ENCODE data around the gene RNU5D-1. TPM values are rescaled to one million over a fixed set of nuclear protein-coding genes. Genes with fewer than 3 reads are reported as not detected.
A peak's percentile ranks its signal among the peaks of the same experiment; 100 is the strongest.
"Not testable (repeated sequence)": the region's sequence is repeated elsewhere in the genome, so short reads cannot be mapped to it uniquely, and the experiment has no call there.

Gene RNU5D-1
- total and polyA plus RNA-seq, 5 donors, result not detected

DNA sequence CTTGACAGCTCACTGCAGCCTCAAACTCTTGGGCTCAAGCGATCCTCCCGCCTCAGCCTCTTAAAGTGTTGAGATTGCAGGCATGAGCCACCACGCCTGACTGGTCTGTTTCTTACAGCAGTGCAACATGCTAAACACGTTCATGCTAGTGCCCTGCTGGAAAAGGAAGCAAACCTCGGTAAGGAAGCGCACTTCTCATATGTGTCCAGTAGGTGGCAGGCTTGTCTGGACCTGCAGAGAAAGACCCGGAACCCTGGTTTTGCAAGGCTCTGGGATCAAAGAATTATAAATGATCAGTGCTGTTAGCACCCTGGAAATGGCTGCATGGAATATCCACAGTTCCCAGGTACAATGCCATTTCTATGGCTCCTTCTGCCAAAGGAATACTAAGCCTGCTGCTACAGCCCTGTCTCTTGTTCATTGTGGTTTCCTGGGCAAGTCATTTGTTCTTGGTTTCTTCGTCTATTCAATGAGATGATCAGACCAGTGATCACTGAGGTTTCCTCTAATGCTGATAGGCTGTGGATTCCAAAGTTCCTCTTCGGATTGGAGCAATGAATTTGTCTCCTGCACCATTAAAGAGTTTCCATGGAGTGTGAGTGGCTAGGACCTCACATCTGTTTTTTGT lies 15.9 kb downstream of the RNU5D-1 start:
- intact Hi-C loops (cut with DNase I), result no loop called here
- peak in 2 of 3 donors; percentile 37 to 62 for DNase-seq
- peak; percentile 77 to 82 for ATAC-seq
- Histone ChIP-seq H3K4me1 (ENCODE audit: control insufficient read depth, insufficient read depth, low read length) (no peaks in the 10 kb centered on the region), H3K4me3 (ENCODE audit: low read length) (no peak overlapping the region), H3K27me3 (ENCODE audit: control insufficient read depth, insufficient read depth) (no peaks in the 10 kb centered on the region), H3K27ac (ENCODE audit: low read length) (no peak overlapping the region), H3K9me3 (ENCODE audit: control insufficient read depth, low read length) (no peaks in the 10 kb centered on the region)
- 9% methylated on average over 9 of the region's 9 CpGs for WGBS

DNA sequence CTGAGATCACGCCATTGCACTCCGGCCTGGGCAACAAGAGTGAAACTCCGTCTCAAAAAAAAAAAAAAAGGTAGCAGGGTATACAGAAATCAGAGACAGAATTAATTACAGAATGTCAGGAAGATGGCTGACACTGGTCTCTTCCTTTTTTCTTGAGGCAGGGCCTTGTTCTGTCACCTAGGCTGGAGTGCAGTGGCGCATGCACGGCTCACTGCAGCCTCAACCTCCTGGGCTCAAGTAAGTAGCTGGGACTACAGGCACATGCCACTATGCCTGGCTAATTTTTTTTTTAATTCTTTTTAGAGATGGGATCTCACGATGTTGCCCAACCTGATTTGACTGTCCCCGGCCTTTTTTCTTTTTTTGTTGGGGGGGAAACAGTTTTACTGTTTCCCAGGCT lies 16.4 kb downstream of the RNU5D-1 start:
- Histone ChIP-seq H3K9me3 (ENCODE audit: control insufficient read depth, low read length) (no peaks in the 10 kb centered on the region), H3K4me1 (ENCODE audit: control insufficient read depth, insufficient read depth, low read length) (no peaks in the 10 kb centered on the region), H3K27me3 (ENCODE audit: control insufficient read depth, insufficient read depth) (no peaks in the 10 kb centered on the region), H3K27ac (ENCODE audit: low read length) (no peak overlapping the region), H3K4me3 (ENCODE audit: low read length) (no peak overlapping the region)
- WGBS, result 90% methylated on average over 7 of the region's 7 CpGs
- intact Hi-C loops (cut with DNase I), result no loop called here
- DNase-seq, result no peak
- ATAC-seq, result no peak

DNA sequence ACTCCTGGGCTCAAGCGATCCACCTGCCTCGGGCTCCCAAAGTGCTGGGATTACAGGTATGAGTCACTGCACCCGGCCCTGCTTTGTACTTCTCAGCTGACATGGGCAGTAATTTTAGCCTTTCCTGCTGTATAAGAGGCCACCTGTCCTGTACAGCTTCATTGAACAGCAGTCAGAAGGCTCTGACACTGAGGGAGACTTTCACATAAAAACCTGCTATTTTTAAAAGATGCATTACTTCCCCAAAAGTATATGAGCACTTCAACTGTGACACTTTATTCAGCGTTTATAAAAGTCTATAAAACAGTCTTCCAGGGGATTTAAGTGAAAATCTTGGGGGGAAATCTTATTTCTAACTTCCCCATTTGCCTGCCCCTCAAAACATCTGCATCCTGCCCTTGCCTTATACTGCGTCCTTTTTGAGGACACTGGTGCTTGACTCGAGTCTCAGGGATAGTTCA lies 17.6 kb downstream of the RNU5D-1 start:
- intact Hi-C loops (cut with DNase I), result no loop called here
- 68% methylated on average over 6 of the region's 6 CpGs for WGBS
- H3K27me3 ChIP-seq (ENCODE audit: control insufficient read depth, insufficient read depth), result no peaks in the 10 kb centered on the region
- no peaks in the 10 kb centered on the region for H3K4me1 ChIP-seq (ENCODE audit: control insufficient read depth, insufficient read depth, low read length)
- no peak overlapping the region for H3K27ac ChIP-seq (ENCODE audit: low read length)
- no peak overlapping the region for H3K4me3 ChIP-seq (ENCODE audit: low read length)
- DNase-seq, result no peak
- H3K9me3 ChIP-seq (ENCODE audit: control insufficient read depth, low read length), result no peaks in the 10 kb centered on the region
- ATAC-seq, result no peak

DNA sequence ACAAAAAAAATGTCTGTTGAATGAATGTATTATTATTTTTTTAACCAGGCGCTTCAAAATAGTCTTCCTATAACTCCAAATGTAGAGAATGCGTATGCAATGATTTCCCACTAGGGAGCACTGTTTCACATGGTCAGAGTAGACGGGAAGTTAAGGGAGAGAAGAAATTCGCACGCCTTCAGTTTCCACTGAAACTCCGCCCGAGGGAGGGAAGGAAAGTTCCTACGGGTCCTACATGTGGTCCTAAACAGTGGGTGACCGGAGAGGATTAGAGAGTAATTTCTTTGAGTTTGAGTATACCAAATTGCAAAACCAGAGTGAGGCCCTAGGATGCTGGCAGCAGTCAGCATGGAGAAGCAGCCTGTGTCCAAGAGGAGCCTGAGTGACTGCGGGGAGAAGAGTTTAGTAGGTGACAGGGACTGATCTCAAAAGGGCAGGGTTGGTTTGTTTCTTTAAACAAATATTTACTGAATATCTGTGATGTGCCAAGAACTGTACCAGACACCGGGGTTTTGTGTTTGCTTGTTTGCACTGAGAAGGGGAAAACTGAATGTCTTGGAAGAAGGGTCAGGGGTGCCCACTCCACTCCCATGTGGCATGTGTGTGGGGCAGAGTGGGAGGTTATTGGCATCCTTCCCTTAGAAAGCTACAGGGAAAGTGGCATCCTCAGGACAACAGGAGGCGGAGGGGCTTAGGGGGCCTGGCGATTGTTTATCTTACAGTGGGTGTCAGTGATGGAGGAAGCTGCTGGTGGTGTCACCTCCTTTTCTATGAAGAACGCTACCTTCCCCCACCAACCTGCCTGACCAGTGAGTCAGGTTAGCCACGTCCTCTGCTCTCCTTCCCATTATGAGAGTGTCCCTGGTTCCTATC lies 22.8 kb downstream of the RNU5D-1 start:
- peak; percentile 78 to 84 for ATAC-seq
- Histone ChIP-seq H3K4me1 (ENCODE audit: control insufficient read depth, insufficient read depth, low read length) (no peaks in the 10 kb centered on the region), H3K4me3 (ENCODE audit: low read length) (no peak overlapping the region), H3K27ac (ENCODE audit: low read length) (no peak overlapping the region), H3K27me3 (ENCODE audit: control insufficient read depth, insufficient read depth) (no peaks in the 10 kb centered on the region), H3K9me3 (ENCODE audit: control insufficient read depth, low read length) (no peaks in the 10 kb centered on the region)
- 36% methylated on average over 15 of the region's 15 CpGs for WGBS
- DNase-seq, result peak in 1 of 3 donors; percentile 26
- intact Hi-C loops (cut with DNase I), result no loop called here

DNA sequence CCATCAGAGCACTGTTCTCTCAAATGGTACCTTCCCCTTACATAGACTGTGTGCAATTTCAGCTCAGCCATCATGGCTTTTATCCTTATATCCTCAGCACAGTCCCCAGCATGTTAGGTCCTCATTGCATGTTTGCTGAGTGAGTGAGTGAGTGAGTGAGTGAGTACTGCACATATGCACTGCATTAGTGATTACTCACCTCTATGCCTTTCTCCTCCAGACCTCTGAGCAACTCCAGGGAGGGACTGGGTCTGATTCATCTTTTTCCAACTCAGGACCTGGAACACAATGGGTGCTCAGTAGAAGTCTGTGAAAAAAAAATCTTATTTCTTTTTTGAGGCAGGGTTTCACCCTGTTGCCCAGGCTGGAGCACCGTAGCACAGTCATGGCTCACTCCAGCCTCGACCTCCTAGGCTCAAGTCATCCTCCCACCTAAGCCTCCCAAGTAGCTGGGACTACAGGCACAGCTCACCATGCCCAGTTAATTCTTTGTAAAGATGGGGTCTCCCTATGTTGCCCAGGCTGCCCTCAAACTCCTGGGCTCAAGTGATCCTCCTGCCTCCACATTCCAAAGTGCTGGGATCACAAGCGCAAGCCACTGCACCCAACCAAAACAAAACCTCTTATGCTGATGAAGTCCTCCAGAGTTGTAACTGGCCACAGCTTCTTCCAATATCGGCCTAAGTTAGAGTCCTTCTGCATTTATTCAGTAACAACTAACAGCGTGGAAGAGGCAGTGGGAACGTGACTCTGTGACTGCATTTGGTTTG lies 23.7 kb downstream of the RNU5D-1 start:
- Histone ChIP-seq H3K27ac (ENCODE audit: low read length) (no peak overlapping the region), H3K9me3 (ENCODE audit: control insufficient read depth, low read length) (no peaks in the 10 kb centered on the region), H3K4me3 (ENCODE audit: low read length) (no peak overlapping the region), H3K4me1 (ENCODE audit: control insufficient read depth, insufficient read depth, low read length) (no peaks in the 10 kb centered on the region), H3K27me3 (ENCODE audit: control insufficient read depth, insufficient read depth) (no peaks in the 10 kb centered on the region)
- intact Hi-C loops (cut with DNase I), result no loop called here
- DNase-seq (no peak), ATAC-seq (peak in 1 of 2 donors; percentile 9)
- WGBS, result 87% methylated on average over 6 of the region's 6 CpGs

DNA sequence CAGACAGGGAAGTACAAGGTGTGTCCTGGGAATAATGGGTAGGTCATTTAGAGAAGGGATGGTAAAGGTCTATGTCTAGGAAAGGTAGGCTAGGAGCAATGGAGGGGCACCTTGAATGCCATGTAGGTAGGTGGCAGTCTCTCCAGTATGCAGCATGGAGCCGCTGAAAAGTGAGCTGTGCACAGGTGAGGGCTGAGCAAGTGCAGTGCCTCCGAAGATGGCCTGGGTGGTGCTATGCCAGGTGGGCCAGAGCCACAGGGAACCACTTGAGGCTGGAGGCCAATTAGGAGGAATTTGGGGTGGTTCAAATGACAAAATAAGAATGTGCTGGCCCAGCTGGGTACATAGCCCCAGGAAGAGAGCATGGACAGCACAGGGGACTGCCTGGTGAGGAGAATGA lies 25.0 kb downstream of the RNU5D-1 start:
- DNase-seq, result no peak
- intact Hi-C loops (cut with DNase I), result no loop called here
- ATAC-seq, result peak in 1 of 2 donors; percentile 52

DNA sequence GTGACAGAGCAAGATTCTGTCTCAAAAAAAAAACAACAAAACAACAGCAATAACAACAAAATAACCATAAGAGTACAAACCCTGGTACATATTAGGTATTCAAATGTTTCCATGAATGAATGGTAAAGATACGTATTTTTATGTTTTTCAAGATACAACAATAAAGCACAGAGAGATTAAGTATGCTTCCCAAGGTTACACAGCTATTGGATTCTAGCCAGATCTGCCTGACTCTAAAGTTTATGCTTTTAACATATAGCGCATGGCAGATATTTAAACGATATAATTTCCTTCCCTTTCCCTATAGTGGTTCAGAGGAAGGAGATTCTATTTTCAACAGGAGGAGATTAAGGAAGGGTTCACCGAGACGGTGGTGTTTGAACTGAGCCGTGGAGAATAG lies 25.5 kb downstream of the RNU5D-1 start:
- H3K4me3 ChIP-seq (ENCODE audit: low read length), result no peak overlapping the region
- DNase-seq (no peak), ATAC-seq (no peak)
- H3K9me3 ChIP-seq (ENCODE audit: control insufficient read depth, low read length), result no peaks in the 10 kb centered on the region
- no peak overlapping the region for H3K27ac ChIP-seq (ENCODE audit: low read length)
- no peaks in the 10 kb centered on the region for H3K4me1 ChIP-seq (ENCODE audit: control insufficient read depth, insufficient read depth, low read length)
- no peaks in the 10 kb centered on the region for H3K27me3 ChIP-seq (ENCODE audit: control insufficient read depth, insufficient read depth)
- 72% methylated on average over 6 of the region's 6 CpGs for WGBS
- intact Hi-C loops (cut with DNase I), result no loop called here

More for the DNA sequence above, 25.0 kb downstream of the RNU5D-1 start:
- H3K4me1 ChIP-seq (ENCODE audit: control insufficient read depth, insufficient read depth, low read length), result no peaks in the 10 kb centered on the region
- WGBS, result 85% methylated on average over 2 of the region's 2 CpGs
- H3K9me3 ChIP-seq (ENCODE audit: control insufficient read depth, low read length), result no peaks in the 10 kb centered on the region
- H3K27ac ChIP-seq (ENCODE audit: low read length), result no peak overlapping the region
- H3K4me3 ChIP-seq (ENCODE audit: low read length), result no peak overlapping the region
- no peaks in the 10 kb centered on the region for H3K27me3 ChIP-seq (ENCODE audit: control insufficient read depth, insufficient read depth)

DNA sequence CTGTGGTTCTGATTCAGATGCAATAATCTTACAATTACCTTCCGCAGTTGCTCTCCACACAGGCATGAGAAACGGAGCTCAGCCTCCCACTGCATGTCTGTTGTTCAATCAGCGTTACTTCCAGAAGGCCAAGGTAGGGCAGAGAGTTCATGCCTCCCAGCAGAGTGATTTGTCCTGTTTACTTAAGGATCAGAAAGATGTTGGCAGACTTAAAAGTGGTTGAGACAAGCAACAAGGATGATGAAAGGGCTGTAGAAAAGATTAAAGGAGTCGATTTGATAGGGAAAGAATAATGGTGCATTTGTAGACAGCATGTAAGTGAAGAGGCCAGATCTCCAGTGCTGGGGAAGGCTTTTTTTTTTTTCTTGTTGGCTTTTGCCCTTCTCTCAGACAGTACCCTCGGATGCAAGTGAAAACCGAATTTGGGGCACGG lies 29.8 kb downstream of the RNU5D-1 start:
- no peak overlapping the region for H3K4me3 ChIP-seq (ENCODE audit: low read length)
- WGBS, result 78% methylated on average over 7 of the region's 7 CpGs
- no peak for ATAC-seq
- no peaks in the 10 kb centered on the region for H3K27me3 ChIP-seq (ENCODE audit: control insufficient read depth, insufficient read depth)
- no peak for DNase-seq
- intact Hi-C loops (cut with DNase I), result no loop called here
- no peaks in the 10 kb centered on the region for H3K9me3 ChIP-seq (ENCODE audit: control insufficient read depth, low read length)
- no peaks in the 10 kb centered on the region for H3K4me1 ChIP-seq (ENCODE audit: control insufficient read depth, insufficient read depth, low read length)
- H3K27ac ChIP-seq (ENCODE audit: low read length), result no peak overlapping the region

DNA sequence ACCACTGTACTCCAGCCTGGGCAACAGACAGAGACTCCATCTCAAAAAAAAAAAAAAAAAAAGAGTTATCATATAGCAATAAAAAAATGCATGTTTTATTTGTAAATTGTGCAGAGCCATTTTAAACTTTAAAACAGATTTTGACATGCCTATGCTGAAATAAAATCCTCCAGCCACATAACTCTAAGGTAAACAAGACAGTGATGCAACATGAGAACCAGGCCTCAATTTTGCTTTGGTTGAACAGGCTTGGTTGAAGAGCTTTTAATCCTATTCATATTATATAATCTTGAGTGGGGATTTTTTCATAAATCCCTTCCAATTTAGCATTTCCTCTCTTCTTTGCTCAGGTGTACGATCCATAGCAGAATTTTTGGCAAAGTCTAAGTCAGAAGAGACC lies 30.4 kb downstream of the RNU5D-1 start:
- DNase-seq (no peak), ATAC-seq (no peak)
- Histone ChIP-seq H3K4me1 (ENCODE audit: control insufficient read depth, insufficient read depth, low read length) (no peaks in the 10 kb centered on the region), H3K27ac (ENCODE audit: low read length) (no peak overlapping the region), H3K4me3 (ENCODE audit: low read length) (no peak overlapping the region), H3K27me3 (ENCODE audit: control insufficient read depth, insufficient read depth) (no peaks in the 10 kb centered on the region), H3K9me3 (ENCODE audit: control insufficient read depth, low read length) (no peaks in the 10 kb centered on the region)
- 86% methylated on average over 1 of the region's 1 CpG for WGBS
- intact Hi-C loops (cut with DNase I), result no loop called here

DNA sequence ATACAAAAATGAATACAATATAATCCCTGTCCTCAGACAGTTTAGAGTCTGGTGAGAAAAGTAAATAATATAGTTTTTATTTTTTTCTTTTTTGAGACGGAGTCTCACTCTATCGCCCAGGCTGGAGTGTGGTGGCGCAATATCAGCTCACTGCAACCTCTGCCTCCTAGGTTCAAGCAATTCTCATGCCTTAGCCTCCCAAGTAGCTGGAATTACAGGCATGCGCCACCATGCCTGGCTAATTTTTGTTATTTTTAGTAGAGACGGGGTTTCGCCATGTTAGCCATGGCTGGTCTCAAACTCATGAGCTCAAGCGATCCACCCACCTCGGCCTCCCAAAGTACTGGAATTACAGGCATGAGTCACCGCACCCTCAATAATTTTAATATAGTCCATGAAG lies 31.6 kb downstream of the RNU5D-1 start:
- ATAC-seq; DNase-seq; H3K4me1 ChIP-seq (ENCODE audit: control insufficient read depth, insufficient read depth, low read length); H3K9me3 ChIP-seq (ENCODE audit: control insufficient read depth, low read length); H3K27ac ChIP-seq (ENCODE audit: low read length); H3K27me3 ChIP-seq (ENCODE audit: control insufficient read depth, insufficient read depth); intact Hi-C loops (cut with DNase I); H3K4me3 ChIP-seq (ENCODE audit: low read length): not testable (repeated sequence)
- 90% methylated on average over 9 of the region's 9 CpGs for WGBS

DNA sequence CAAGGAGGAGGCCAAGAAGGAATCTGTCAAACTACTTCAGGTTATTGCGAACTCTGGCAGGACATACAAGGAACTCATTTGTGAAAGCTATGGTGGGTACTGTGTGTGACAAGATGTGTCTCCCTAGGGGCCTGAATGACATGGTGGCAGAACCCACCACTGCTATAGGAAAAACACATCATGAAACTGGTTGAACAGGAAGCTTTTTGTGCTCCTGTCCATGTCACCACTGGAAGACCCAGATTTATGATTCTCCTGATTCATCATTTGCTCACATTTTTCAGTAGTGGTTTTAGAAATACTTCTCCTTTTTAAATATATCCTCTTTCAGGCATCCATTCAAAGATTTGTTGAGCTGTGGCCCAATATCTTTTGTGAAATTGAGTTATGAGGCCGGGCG lies 32.8 kb downstream of the RNU5D-1 start:
- no peak for DNase-seq
- Histone ChIP-seq H3K27me3 (ENCODE audit: control insufficient read depth, insufficient read depth) (no peaks in the 10 kb centered on the region), H3K27ac (ENCODE audit: low read length) (no peak overlapping the region), H3K9me3 (ENCODE audit: control insufficient read depth, low read length) (no peaks in the 10 kb centered on the region), H3K4me3 (ENCODE audit: low read length) (no peak overlapping the region), H3K4me1 (ENCODE audit: control insufficient read depth, insufficient read depth, low read length) (no peaks in the 10 kb centered on the region)
- ATAC-seq, result no peak
- 90% methylated on average over 3 of the region's 3 CpGs for WGBS
- intact Hi-C loops (cut with DNase I), result no loop called here
